GM21390 (cell line): Measurements from ENCODE around the gene UPK3A.
"Not testable (repeated sequence)": the region's sequence is repeated elsewhere in the genome, so short reads cannot be mapped to it uniquely, and the experiment has no call there.

Experiments used
- ATAC-seq: cut with Tn5 transposase; IDR thresholded peaks from one replicate; pipeline ENCODE4 v1.9.1; 2021; ENCODE audit not compliant: unreplicated experiment

The UPK3A gene

GRCh38 chr22:45254789-45255278 is 29.9 kb upstream of the UPK3A start:
- peak; percentile 73 for ATAC-seq

GRCh38 chr22:45257941-45258340 is 26.8 kb upstream of the UPK3A start:
- ATAC-seq, result not testable (repeated sequence)

- no peak for ATAC-seq
Observed at GRCh38 chr22:45259754-45260394, 24.9 kb upstream of the UPK3A start.

- ATAC-seq, result not testable (repeated sequence)
Observed at GRCh38 chr22:45260395-45260759, 24.4 kb upstream of the UPK3A start.

GRCh38 chr22:45261407-45262088 is 23.2 kb upstream of the UPK3A start:
- ATAC-seq, result no peak

- ATAC-seq, result no peak
Observed at GRCh38 chr22:45262195-45262930, 22.4 kb upstream of the UPK3A start.

- peak; percentile 34 for ATAC-seq
Observed at GRCh38 chr22:45262931-45263462, 21.8 kb upstream of the UPK3A start.

- peak; percentile 82 for ATAC-seq
Observed at GRCh38 chr22:45263463-45264269, 21.1 kb upstream of the UPK3A start.

- no peak for ATAC-seq
Observed at GRCh38 chr22:45265535-45265934, 19.2 kb upstream of the UPK3A start.

- ATAC-seq, result no peak
Observed at GRCh38 chr22:45268167-45268957, 16.4 kb upstream of the UPK3A start.

- ATAC-seq, result no peak
Observed at GRCh38 chr22:45268958-45269844, 15.5 kb upstream of the UPK3A start.

GRCh38 chr22:45270095-45271020 is 14.4 kb upstream of the UPK3A start:
- ATAC-seq, result no peak

- no peak for ATAC-seq
Observed at GRCh38 chr22:45271667-45272201, 13.0 kb upstream of the UPK3A start.

GRCh38 chr22:45272498-45272897 is 12.3 kb upstream of the UPK3A start:
- ATAC-seq, result no peak

- ATAC-seq, result no peak
Observed at GRCh38 chr22:45273452-45274075, 11.2 kb upstream of the UPK3A start.

GRCh38 chr22:45276507-45277105 is 8.1 kb upstream of the UPK3A start:
- no peak for ATAC-seq

GRCh38 chr22:45277720-45278119 is 7.0 kb upstream of the UPK3A start:
- ATAC-seq, result not testable (repeated sequence)
